ENCODE data around the gene BCO2. TPM values are rescaled to one million over a fixed set of nuclear protein-coding genes. Genes with fewer than 3 reads are reported as not detected.

BCO2 gene
- total RNA-seq, 1 donor from 2014 or later = 1.7 TPM

DNA sequence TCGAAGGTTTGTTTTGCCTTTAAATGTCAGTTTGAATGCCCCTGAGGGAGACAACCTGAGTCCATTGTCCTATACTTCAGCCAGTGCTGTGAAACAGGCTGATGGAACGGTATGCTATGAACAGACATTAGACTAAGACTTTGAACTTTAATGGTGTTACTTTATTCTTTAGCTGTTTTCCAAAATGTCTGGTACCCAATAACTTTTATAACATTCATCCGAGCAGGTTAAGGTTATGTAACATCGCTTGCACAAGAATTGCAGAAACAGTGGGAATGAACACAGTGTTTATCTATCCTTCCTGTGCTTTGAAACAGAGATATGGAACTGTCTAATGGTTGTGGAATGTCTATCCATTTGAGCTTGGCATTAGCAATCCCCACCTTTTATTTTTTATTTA lies 38.4 kb downstream of the BCO2 start:
- intact Hi-C loops (cut with micrococcal nuclease) = no loop called here

DNA sequence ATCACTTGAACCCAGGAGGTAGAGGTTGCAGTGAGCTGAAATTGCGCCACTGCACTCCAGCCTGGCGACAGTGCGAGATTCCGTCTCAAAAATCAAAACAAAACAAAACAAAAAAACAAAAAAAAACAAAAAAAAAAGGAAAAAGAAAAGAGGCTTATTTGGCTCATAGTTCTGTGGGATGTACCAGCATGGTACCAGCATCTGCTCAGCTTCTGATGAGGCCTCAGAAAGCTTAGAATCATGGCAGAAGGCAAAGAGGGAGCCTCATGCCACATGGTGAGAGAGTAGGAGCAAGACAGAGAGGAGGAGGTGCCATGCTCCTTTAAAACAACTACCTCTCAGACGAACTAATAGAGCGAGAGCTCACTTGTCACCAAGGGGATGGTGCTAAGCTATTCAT lies 40.3 kb downstream of the BCO2 start:
- intact Hi-C loops (cut with micrococcal nuclease) = no loop called here

DNA sequence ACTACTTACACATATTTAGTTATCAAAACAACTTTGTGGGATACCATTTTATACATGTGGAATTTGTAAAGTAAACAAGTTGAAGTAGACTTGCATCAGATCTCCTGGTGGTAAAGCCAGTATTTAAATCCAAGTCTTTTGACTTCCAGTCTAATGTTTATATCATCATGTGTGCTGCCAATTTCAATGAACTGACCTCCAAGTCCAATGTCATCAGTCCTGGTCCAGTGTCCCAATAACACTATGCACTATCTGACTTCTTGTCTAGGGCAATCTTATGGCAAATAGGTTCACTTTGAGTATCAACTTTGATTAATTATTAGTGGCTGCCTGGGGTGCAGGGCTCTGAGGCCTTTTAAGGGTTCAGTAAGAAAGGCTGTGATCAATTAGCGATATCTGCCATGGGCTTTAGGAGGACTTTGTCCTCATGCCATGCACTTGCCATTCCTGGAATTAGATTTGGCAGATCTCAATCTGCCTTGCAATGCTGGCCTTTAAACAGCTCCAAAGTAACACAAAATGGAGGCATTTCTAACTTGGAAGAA lies 41.3 kb downstream of the BCO2 start:
- intact Hi-C loops (cut with micrococcal nuclease) = no loop called here

DNA sequence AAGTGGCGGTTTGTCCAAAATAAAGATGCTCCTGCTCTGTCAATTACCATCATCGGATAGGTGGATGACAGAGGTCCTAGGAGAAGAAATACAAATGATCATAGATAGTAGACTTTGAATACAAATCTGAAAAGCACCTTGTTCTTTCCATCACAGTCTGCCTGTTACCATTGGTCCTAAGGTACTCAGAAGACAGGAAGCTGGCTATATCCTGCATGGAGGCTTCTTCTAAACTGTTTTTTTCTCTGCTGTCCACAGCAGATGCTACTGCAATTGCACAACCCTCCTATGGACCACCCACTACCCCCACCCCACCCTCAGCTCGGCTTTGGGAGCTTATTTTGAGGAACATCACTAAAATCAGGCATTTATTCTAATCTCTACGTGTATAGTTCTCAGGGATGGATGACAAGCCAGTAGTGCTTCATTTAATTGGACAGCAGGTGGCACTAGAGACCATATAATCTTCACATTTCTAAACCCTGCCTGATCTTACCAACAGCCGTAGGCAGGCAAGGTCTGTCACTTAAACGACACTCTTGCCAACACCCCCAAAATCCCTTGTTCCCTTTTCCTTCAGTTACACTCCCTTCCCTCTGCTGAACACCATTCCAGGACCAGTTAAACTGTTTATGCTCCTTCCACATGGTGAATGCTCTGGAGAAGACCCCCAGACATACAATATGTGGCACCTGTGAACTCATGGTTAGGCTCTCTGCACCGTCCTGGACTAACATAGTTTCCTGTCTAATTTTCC lies 44.3 kb downstream of the BCO2 start:
- intact Hi-C loops (cut with micrococcal nuclease) = loop anchor here (1.0 to 10.0 kb wide), 13 partner anchors 8 to 1655 kb away; partner anchors contain the start of genes USP28 and ZW10

DNA sequence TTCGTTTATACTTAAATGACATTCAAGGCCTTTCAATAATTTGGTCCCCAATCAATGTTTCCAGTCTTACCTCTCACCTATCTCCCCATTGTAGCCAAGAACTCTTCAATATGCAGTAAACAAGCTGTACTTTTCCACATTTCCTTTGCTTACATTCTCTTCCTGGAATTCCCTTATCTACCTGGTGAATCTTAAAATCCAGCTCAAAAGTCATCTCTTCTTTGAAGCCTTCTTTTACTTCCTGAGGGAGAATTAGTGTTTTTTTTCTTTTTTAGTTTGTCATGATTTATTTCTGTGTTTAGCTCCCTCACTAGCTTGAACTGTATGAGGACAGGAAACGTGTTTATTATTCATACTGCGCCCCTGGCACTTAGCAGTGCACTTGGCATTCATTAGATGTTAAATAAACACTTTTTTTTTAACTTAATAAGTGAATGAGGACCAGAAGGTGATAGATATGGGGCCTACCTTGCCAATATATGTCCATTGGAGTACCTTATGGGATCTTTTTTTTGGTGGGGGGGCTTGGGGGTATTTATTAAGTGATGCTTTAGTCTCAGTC lies 46.0 kb downstream of the BCO2 start:
- intact Hi-C loops (cut with micrococcal nuclease) = loop anchor here (10.0 kb wide), 1 partner anchor 1653 kb away; the partner anchor contains the start of gene USP28

DNA sequence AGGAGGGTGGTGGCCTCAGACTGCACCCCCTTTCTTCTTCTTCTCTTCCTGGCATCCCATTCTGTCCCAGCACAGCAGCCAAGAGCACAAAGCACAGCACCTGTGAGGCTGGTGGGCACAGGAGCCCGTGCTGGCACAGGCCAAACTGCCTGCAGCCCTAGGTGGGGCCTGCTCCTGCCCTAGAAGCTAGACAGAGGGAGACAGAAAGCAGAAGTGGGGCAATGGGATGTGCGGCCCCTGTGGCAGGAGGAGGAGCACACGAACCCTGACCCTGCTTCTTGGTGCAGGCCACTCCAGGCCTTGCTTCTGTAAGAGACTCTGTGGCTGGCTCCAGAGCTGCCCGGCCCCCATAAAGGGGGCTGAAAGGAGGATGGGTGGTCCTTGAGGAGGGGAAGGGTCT lies 47.0 kb downstream of the BCO2 start:
- intact Hi-C loops (cut with micrococcal nuclease) = loop anchor here (10.0 kb wide), 1 partner anchor 1652 kb away; the partner anchor contains the start of gene USP28

DNA sequence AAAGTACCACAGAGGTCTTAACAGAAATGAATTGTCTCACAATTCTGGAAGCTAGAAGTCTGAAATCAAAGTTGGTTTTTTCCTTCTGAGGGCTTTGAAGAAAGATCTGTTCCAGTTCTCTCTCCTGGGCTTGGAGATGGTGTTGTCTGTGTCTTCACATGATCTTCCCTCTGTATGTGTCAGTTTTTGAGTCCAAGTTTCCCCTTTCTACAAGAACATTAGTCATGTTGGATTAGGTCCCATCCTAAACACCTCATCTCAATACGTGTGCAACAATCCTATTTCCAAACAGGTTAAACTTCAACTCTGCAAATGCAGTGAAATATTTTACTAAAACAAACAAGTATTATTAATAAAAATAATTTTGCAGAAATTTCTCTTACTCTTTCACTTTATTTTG lies 47.8 kb downstream of the BCO2 start:
- intact Hi-C loops (cut with micrococcal nuclease) = loop anchor here (10.0 kb wide), 1 partner anchor 1652 kb away; the partner anchor contains the start of gene USP28

DNA sequence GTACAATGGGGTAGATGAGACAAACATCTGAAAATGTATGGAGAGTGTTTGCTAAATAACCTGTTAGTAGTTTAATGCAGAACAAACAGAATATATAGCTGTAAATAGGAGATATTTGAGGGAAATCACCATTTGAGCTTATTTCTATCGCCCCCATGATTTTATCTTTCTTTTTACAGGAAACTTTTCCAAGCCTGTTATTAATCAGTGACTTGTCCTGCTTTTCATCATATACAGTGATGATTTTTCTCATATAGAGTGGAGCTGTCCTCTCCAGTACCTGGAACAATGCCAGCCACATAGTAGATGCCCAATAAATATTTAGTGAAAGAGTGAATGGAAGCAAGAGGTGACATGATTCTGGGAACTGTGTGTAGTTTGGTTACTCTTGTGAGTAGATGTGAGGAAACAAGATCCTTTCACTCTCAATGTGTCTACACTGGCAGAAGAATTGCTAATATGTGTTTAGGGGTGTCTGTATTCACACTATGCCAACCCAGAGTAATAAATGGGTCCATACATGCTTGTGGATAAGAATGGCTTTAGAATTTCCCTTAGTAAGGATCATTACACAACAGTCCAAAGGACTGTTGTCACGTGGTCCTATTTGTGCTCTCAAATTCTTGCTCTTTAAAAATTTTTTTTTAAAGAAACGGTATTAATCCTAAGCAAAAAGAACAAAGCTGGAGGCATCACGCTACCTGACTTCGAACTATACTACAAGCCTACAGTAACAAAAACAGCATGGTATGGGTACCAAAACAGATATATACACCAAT lies 48.6 kb downstream of the BCO2 start:
- intact Hi-C loops (cut with micrococcal nuclease) = loop anchor here (10.0 kb wide), 1 partner anchor 1651 kb away; the partner anchor contains the start of gene USP28

DNA sequence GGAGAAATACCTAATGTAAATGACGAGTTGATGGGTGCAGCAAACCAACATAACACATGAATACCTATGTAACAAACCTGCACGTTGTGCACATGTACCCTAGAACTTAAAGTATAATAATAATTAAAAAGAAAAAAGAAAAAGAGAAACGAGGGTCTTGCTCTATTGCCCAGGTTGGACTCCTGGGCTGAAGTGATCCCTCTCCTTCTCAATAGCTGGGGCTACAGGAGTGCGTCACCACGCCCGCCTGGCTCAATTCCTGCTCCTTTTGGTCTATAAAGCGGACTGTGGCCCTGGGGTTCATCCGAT lies 50.4 kb downstream of the BCO2 start:
- intact Hi-C loops (cut with micrococcal nuclease) = loop anchor here (1.0 to 10.0 kb wide), 12 partner anchors 55 to 1649 kb away; partner anchors contain the start of genes ALG9, CFAP68, FDXACB1 and NKAPD1

DNA sequence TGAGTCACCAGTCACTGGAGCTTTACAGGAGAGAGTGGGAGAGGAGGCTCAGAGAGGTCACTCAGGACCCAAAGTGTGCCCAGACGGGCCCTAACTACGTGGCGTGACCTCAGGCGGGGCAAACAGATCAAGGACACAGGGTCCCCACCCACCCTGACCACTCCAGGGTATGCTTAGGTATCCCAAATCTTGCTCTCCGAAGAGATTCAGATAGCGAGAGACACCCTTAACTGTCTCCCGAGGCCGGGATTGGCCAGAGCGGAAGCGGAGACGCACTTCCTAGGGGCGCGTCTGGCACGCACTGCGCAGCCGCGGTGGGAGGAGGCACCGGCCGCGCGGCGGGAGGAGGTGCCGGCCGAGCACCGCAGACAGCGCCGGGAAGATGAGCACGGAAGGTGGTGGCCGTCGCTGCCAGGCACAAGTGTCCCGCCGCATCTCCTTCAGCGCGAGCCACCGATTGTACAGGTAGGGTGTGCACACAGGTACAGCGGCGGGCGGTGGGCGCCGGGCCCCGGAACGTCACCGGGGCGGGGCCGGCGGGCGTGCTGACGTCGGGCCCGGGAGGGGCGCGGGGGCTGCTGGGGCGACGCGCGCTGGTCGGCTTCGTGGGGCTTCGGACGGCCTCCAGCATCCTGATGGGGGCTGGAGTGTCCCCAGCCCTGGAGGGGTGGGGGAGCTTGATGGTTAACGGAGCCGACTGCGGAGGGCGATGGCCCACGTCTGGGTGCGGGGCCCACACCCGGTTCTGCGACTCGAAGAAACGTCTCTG lies 50.9 kb downstream of the BCO2 start, which contains the start of gene PTS:
TSS of gene PTS (plus strand) at position 367 of the 769 bp plus-strand sequence. CDS start at position 383, 16 bp downstream.
- intact Hi-C loops (cut with micrococcal nuclease) = loop anchor here (1.0 to 10.0 kb wide), 12 partner anchors 54 to 1649 kb away; partner anchors contain the start of genes ALG9, CFAP68, FDXACB1 and NKAPD1

DNA sequence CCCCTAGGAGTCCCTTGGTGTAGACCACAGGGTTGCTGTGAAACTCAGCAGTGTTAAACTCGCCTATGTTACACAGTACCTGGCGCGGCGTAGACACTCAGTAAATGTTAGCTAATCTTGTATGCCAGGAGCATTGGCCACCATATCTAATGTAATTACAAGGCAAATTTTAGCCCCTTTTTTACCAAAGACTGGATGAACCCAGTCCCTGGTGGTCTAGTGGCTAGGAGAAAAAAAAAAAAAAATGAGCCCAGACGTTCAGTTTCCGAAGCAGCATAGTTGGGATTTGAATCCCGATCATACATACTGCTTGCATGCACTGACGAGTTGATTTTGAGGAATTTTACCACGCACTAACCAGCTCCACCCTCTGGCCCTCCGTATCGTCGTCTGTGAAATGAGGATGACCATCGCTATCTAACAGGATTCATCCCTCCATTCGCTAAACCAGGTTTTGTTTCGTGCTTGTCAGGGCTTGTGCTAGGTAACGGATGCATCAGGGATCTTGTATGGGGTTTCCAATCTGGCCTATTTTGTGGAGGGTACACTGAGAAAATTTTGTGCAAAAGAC lies 51.6 kb downstream of the BCO2 start:
- intact Hi-C loops (cut with micrococcal nuclease) = loop anchor here (1.0 to 10.0 kb wide), 13 partner anchors 8 to 1648 kb away; partner anchors contain the start of genes ALG9, CFAP68, FDXACB1 and NKAPD1

DNA sequence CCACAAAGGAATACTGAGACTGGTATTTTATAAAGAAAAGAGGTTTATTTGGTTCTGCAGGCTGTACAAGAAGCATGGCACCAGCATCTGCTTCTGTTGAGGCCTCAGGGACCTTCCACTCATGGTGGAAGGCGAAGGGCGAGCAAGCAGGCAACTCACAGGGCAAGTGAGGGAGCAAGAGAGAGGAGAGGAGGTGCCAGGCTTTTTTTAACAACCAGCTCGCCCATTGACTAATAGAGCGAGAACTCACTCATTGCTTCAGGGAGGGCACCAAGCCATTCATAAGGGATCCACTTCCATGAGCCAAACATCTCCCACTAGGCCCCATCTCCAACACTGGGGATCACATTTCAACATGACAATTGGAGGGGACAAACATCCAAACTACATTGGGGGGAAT lies 52.2 kb downstream of the BCO2 start:
- intact Hi-C loops (cut with micrococcal nuclease) = loop anchor here (1.0 to 10.0 kb wide), 5 partner anchors 8 to 1647 kb away; partner anchors contain the start of genes CFAP68, FDXACB1, SIK2 and USP28

DNA sequence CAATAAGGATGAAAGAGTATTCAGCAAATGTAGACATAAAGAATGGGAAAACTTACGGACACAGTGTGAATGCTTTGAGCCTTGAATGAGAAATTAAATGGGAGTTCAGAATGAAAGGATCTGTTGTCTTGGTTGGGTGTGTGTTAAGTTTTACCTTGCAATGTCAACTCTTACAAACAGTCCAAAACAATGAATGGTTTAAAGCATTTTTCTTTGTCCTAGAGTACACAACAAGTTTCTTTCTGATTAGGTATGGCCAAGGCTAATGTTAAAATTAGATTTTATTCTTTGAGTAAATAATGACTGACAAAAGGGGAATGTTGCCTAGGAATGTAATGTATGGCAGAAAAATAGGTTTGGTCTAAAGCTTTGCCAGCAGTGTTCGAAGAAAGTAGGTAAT lies 53.4 kb downstream of the BCO2 start:
- intact Hi-C loops (cut with micrococcal nuclease) = loop anchor here (5.0 to 10.0 kb wide), 2 partner anchors 626 to 1646 kb away; partner anchors contain the start of genes SIK2 and USP28

DNA sequence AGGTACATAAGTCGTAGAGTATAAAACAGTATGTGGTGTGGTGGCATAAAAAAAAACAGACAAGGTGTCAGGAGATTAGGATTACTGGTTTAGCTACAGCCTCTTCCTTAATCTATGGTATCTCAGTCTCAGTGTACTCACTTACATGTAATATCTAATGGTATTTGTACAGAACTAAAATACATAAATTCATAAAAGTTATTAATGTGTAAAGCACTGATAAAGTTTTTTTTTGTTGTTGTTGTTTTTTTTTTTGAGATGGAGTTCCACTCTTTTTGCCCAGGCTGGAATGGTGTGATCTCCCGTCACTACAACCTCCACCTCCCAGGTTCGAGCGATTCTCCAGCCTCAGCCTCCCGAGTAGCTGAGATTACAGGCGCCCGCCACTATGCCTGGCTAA lies 53.8 kb downstream of the BCO2 start:
- intact Hi-C loops (cut with micrococcal nuclease) = loop anchor here (5.0 to 10.0 kb wide), 2 partner anchors 627 to 1646 kb away; partner anchors contain the start of genes SIK2 and USP28

DNA sequence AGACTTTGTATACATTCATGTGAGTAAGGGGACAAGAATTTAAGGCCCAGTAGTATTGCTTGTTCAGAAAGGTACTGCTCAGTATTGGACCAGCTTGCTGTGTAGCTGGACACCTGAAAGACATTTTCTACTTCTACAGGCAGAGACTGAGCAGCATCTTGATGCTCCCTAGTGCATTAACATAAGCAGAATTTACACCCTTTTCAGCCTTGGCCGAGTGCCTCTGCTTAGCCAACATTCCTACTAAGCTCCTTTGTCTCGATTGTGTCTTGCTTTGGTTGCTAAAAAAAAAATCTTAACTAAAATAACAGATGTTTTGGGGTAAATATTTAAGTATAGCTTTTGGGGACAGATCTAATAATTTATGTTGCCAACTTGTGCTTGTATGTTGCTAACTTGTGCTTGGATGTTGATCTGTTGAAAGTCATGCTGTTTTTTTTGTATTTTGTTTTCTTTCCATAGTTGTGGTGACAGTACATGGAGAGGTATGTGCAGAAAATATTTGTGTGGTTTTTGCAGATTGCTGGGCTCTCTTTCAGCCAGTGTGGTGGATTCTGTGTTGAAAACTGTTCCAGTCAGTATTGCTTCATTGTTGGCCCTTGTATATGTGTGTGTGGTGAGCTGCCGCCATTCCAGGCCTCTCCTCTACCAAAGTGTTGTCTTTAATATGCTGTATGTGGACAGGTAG lies 54.6 kb downstream of the BCO2 start:
- intact Hi-C loops (cut with micrococcal nuclease) = loop anchor here (5.0 to 10.0 kb wide), 2 partner anchors 628 to 1645 kb away; partner anchors contain the start of genes SIK2 and USP28

DNA sequence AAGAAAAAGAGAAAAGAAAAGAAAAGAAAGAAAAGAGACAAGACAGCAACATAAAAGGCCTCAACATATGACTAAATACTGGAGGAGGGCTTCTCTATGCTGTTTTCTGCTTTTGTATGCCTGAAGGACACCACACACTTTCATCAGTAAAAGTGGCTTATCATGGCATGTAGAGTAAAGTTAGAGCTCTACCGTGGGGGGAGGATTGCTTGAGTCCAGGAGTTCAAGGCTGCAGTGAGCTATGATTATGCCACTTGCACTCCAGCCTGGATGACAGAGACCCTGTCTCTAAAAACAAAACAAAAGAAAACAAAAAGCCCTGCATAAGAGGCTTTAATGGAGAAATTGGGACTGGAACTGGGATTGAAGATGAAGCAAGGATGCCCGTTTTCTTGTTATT lies 56.6 kb downstream of the BCO2 start:
- intact Hi-C loops (cut with micrococcal nuclease) = no loop called here

DNA sequence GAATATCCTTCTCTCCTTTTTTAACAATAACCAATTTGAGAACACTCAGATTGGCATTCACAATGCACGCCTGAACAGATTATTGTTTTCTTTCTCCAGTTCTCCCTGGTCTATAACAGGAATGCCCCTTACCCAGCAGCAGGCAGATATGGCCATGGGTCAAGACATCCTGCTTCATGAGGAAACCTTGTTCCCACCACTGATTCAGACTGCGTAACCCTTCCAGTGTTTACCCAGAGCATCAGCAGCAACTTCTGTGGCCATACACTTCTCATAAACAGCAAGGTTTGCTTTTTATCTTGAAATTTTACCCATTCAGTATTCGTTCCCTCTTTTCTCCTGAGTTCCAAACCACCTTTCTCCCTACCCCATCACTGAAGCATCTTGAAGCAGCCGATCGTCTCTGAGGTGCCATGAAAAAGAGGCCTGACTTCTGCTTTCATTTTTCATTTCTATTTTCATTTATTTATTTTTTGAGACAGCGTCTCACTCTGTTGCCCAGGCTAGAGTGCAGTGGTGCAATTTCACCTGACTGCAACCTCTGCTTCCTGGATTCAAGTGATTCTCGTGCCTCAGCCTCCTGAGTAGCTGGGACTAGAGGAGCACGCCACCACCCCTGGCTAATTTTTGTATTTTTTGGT lies 60.6 kb downstream of the BCO2 start:
- intact Hi-C loops (cut with micrococcal nuclease) = no loop called here

DNA sequence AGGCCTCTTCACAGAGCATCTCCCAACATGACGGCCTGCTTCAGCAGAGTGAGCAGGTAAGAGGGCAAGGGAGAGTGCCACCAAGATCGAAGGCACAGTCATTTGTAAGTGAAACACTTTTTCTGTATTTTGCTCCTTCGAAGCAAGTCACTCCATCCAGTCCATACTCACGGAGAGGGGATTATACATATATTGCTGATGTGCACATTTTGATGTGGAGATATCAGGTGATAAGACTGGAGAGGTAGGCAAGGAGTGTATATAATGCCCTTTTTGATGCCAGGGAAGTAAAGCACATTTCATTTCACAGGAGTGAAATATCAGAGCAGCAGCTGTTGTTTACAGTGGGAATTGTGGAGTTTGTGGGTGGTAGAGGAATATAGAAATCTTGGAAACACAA lies 62.1 kb downstream of the BCO2 start:
- intact Hi-C loops (cut with micrococcal nuclease) = no loop called here

DNA sequence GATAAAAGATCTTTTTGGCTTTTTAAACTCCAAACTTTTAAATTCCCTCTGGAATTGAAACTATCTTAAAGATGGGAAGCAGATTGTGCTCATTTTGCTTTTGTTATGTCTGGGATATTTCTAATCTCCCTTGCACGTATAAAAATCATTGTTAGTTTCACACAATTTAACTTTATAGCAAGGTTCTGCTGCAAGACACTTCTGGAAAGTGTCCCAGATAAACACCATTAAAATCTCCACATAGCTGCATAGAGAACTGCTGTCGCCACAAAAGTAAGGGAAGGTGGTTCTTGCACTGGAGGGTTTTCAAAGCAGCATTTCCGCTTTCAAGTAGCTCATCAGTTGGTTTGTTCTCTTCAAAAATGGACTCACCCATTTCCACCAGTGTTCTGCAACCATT lies 62.7 kb downstream of the BCO2 start:
- intact Hi-C loops (cut with micrococcal nuclease) = no loop called here
